Ectodermal cell (in vitro differentiated cells): ENCODE results near the gene PRSS22.

Experiments
- H3K27ac ChIP-seq: 2 replicates; pipeline ENCODE4 v1.7.0; 2013; ENCODE audit warnings: mild to moderate bottlenecking, low read depth, low read length; ENCODE audit not compliant: insufficient read depth, poor library complexity, severe bottlenecking
- H3K27me3 ChIP-seq: 2 replicates; pipeline ENCODE4 v1.7.0; 2013; ENCODE audit warnings: mild to moderate bottlenecking, low read length; ENCODE audit not compliant: insufficient read depth, control insufficient read depth, poor library complexity, severe bottlenecking
- H3K36me3 ChIP-seq: one replicate; pipeline ENCODE4 v1.7.0; 2013; ENCODE audit warnings: low read length; ENCODE audit not compliant: control insufficient read depth, insufficient read depth
- H3K4me1 ChIP-seq: one replicate; pipeline ENCODE4 v1.7.0; 2013; ENCODE audit warnings: low read length; ENCODE audit not compliant: control insufficient read depth, insufficient read depth
- H3K4me3 ChIP-seq: 2 replicates; pipeline ENCODE4 v1.7.0; 2013; ENCODE audit warnings: low read depth, low read length, control low read depth; ENCODE audit not compliant: insufficient read depth
- H3K9me3 ChIP-seq: 2 replicates; pipeline ENCODE4 v1.7.0; 2013; ENCODE audit warnings: mild to moderate bottlenecking, low read length, moderate library complexity; ENCODE audit not compliant: control insufficient read depth
- WGBS, 2 experiments: methylation state at CpG; one replicate each; pipeline ENCODE4 v1.1.7; 2013; ENCODE audit warnings: missing lambda C conversion rate in 2 of 2; 5-methylcytosine and 5-hydroxymethylcytosine counted together

The PRSS22 gene

GRCh38 chr16:2813771-2814221 is 44.2 kb downstream of the PRSS22 start:
- Histone ChIP-seq H3K4me1 (no peaks in the 10 kb centered on the region), H3K27ac (no peak overlapping the region), H3K4me3 (no peak overlapping the region), H3K27me3 (no peaks in the 10 kb centered on the region), H3K9me3 (no peaks in the 10 kb centered on the region), H3K36me3 (no peaks in the 10 kb centered on the region)
- WGBS, 2 experiments, result 86 to 92% methylated on average over 7 of the region's 7 CpGs

DNA sequence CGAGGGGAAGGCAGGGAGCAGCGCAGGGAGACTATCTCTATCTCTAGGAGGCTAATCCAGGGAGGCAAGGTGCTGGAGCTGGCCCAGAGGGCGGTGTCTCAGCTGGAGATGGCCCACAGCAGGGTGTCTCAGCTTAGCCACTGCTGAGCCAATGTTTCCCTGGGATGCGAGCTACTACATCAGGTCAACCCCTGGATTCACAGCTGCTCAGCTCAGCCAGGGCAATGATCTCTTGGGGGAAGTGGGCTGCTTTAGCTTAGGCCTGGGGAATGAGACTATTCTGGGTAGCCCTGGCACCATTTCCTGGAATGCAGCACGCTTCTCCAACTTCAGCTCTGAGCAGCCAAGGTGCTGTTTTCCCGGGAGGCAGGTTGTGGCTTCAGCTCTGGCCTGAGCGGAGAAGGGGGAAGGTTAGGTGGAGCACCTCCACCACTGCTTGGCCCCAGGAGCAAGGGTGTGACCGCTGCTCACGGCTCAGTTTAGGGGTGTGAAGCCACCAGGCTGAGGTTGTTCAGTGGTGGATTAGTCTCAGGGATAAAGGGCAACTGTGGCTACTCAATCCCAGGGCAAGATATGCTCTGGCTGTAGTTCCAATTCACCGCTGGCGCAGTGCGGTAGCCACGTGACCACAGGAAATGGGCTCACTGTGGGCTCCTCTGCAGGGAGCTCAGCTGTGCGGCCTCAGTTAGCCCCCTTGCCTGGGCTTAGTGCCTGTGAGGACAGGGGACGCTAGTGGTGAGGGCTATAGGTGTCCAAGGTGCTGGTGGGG is 46.1 kb downstream of the PRSS22 start:
- Histone ChIP-seq H3K36me3 (no peaks in the 10 kb centered on the region), H3K4me3 (no peak overlapping the region), H3K27ac (no peak overlapping the region), H3K4me1 (no peaks in the 10 kb centered on the region), H3K9me3 (no peaks in the 10 kb centered on the region), H3K27me3 (no peaks in the 10 kb centered on the region)
- WGBS, 2 experiments, result 84% methylated on average over 15 of the region's 15 CpGs

- no peaks in the 10 kb centered on the region for H3K27me3 ChIP-seq
- WGBS, 2 experiments, result 89 to 91% methylated on average over 6 of the region's 6 CpGs
- H3K36me3 ChIP-seq, result no peaks in the 10 kb centered on the region
- H3K9me3 ChIP-seq, result no peaks in the 10 kb centered on the region
- no peak overlapping the region for H3K27ac ChIP-seq
- no peaks in the 10 kb centered on the region for H3K4me1 ChIP-seq
- H3K4me3 ChIP-seq, result no peak overlapping the region
Observed at GRCh38 chr16:2810651-2811050, 47.3 kb downstream of the PRSS22 start.

GRCh38 chr16:2809149-2809760 is 48.7 kb downstream of the PRSS22 start:
- WGBS, 2 experiments, result 89 to 96% methylated on average over 3 of the region's 3 CpGs
- Histone ChIP-seq H3K27ac (no peak overlapping the region), H3K27me3 (no peaks in the 10 kb centered on the region), H3K36me3 (no peaks in the 10 kb centered on the region), H3K9me3 (no peaks in the 10 kb centered on the region), H3K4me3 (no peak overlapping the region), H3K4me1 (no peaks in the 10 kb centered on the region)

- Histone ChIP-seq H3K4me1 (no peaks in the 10 kb centered on the region), H3K27ac (no peak overlapping the region), H3K4me3 (no peak overlapping the region), H3K9me3 (no peaks in the 10 kb centered on the region), H3K27me3 (no peaks in the 10 kb centered on the region), H3K36me3 (no peaks in the 10 kb centered on the region)
- WGBS, 2 experiments, result 93% methylated on average over 7 of the region's 7 CpGs
Observed at GRCh38 chr16:2808181-2808580, 49.8 kb downstream of the PRSS22 start.

- WGBS, 2 experiments, result 90% methylated on average over 5 of the region's 5 CpGs
- H3K27me3 ChIP-seq, result no peaks in the 10 kb centered on the region
Observed at GRCh38 chr16:2806286-2806685, 51.7 kb downstream of the PRSS22 start.

GRCh38 chr16:2804728-2805127 is 53.2 kb downstream of the PRSS22 start:
- no peak overlapping the region for H3K27ac ChIP-seq
- no peaks in the 10 kb centered on the region for H3K27me3 ChIP-seq
- 89 to 95% methylated on average over 4 of the region's 4 CpGs for WGBS, 2 experiments
- no peak overlapping the region for H3K4me3 ChIP-seq
- H3K4me1 ChIP-seq, result no peaks in the 10 kb centered on the region
- no peaks in the 10 kb centered on the region for H3K36me3 ChIP-seq
- no peaks in the 10 kb centered on the region for H3K9me3 ChIP-seq

More at GRCh38 chr16:2806286-2806685, 51.7 kb downstream of the PRSS22 start:
- Histone ChIP-seq H3K4me1 (no peaks in the 10 kb centered on the region), H3K36me3 (no peaks in the 10 kb centered on the region), H3K27ac (no peak overlapping the region), H3K4me3 (no peak overlapping the region), H3K9me3 (no peaks in the 10 kb centered on the region)

DNA sequence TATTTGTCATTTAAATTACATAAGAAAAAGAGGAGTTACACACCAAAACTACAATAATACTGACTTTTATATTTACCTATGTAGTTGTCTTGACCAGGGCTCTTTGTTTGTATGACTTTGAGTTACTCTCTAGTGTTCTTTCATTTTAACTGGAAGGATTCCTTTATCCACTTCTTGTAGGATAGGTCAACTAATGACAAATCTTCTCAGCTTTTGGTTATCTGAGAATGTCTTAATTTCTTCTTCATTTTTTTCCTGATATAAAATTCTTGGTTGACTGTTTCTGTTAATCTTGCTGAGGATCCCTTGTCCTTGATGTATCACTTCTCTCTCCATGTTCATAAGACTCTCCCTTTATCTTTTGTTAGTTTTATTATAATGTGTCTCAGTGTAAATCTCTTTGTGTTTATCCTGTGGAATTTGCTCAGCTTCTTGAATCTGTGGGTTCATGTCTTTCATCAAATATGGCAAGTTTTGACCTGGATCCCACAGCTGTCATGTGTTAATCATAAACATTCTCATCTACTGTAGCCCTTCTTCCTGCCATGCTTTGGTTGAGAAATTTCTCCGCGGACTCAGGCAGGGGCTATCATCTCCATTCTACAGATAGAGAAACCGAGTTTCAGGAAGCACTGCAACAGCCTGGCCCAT is 54.3 kb downstream of the PRSS22 start:
- Histone ChIP-seq H3K4me3 (no peak overlapping the region), H3K27me3 (no peaks in the 10 kb centered on the region), H3K9me3 (no peaks in the 10 kb centered on the region), H3K36me3 (no peaks in the 10 kb centered on the region), H3K4me1 (no peaks in the 10 kb centered on the region), H3K27ac (no peak overlapping the region)
- WGBS, 2 experiments, result 88 to 94% methylated on average over 3 of the region's 3 CpGs
